AG09319 (cell line): ENCODE data around the gene HIBCH.
"Not testable (repeated sequence)": the region's sequence is repeated elsewhere in the genome, so short reads cannot be mapped to it uniquely, and the experiment has no call there.

Experiments
- DNase-seq: peaks from one replicate; pipeline ENCODE4 v3.0.0-alpha.2; 2010; ENCODE audit warnings: low read depth; ENCODE audit errors: extremely low read depth
- TF ChIP-seq, protein P1 (sequence below): IDR thresholded peaks from 2 replicates; pipeline ENCODE4 v1.5.1; 2011; ENCODE audit warnings: low read depth, mild to moderate bottlenecking, inconsistent platforms, low read length, moderate library complexity

HIBCH gene

DNA sequence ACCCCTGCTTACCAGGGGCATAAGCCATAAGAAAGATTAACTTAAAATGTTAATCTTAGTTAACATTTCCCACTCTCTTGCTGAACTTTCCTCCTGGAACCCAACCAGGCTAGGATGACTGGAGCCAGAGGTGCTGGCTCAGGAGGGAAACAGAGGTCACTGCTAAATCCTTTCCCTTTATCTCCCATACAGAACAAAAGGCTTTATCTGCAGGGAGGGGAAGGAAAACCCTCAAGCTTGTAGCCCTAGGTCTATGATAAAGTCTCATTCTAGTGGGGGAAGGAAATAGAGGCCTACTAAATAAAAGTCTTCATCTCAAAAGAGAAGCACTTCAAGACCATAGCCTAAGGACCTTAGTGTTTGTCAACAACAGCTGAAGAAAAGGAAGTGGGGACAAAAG lies 18.6 kb downstream of the HIBCH start:
- DNase-seq, result no peak
- TF ChIP-seq, protein P1, sequence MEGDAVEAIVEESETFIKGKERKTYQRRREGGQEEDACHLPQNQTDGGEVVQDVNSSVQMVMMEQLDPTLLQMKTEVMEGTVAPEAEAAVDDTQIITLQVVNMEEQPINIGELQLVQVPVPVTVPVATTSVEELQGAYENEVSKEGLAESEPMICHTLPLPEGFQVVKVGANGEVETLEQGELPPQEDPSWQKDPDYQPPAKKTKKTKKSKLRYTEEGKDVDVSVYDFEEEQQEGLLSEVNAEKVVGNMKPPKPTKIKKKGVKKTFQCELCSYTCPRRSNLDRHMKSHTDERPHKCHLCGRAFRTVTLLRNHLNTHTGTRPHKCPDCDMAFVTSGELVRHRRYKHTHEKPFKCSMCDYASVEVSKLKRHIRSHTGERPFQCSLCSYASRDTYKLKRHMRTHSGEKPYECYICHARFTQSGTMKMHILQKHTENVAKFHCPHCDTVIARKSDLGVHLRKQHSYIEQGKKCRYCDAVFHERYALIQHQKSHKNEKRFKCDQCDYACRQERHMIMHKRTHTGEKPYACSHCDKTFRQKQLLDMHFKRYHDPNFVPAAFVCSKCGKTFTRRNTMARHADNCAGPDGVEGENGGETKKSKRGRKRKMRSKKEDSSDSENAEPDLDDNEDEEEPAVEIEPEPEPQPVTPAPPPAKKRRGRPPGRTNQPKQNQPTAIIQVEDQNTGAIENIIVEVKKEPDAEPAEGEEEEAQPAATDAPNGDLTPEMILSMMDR, result no peak

DNA sequence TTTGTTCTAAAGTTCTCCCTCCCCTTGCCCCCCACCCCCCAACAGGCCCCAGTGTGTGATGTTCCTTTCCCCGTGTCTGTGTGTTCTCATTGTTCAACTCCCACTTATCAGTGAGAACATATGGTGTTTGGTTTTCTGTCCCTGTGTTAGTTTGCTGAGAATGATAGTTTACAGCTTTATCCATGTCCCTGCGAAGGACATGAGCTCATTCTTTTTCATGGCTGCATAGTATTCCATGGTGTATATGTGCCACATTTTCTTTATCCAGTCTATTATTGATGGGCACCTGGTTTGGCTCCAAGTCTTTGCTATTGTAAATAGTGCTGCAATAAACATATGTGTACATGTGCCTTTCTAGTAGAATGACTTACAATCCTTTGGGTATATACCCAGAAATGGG lies 21.7 kb downstream of the HIBCH start:
- DNase-seq, result not testable (repeated sequence)

DNA sequence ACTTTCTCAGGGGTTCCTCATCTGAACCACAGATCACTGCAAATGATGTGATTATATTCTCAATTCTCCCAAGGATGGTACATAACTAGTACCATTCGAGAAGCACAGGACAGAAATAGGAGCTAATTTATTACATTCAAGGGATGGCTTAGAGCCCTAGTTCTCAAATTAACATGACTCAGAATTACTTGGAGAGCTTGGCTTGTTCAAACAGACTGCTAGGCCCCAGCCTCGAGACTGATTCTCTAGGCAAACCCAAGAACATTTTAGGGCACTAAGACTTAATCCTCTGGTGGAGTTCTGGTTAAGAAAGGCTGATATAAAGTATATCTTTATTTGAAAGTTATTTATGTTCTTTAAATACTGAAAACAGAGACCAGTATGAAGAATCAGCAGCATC lies 35.8 kb downstream of the HIBCH start:
- TF ChIP-seq, protein P1, result no peak
- DNase-seq, result no peak

DNA sequence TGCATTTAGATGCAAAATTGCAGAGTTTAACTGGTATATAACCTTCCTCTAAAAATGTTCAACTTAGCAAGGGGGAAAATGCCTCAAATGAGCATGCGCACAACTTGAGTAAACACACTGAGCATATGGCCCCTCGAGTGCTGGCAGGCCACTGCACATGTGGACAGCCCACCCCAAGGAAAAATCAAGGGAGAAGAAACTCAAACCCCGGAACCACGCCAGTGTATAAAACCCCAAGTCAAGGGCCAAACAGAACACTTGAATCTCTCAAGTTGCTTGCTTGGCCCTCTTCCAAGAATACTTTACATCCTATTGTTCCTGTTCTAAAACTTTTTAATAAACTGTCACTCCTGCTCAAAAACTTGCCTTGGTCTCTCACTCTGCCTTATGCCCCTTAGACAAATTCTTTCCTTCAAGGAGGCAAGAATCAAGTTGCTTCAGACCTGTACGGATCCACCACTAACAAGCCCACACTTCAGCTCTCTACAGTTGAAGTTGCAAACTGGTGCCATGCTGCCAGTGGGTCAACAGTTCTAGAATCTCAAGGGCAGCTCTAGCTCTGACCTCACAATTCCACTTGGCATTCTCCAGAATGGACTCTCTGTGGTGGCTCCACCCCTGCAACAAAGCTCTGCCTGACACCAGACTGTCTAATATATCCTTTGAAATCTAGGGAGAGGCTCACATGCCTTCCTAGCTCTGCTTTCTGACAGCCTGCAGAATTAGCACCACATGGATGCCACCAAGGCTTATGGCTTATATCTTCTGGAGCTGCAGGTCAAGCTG lies 38.9 kb downstream of the HIBCH start:
- TF ChIP-seq, protein P1, result no peak

DNA sequence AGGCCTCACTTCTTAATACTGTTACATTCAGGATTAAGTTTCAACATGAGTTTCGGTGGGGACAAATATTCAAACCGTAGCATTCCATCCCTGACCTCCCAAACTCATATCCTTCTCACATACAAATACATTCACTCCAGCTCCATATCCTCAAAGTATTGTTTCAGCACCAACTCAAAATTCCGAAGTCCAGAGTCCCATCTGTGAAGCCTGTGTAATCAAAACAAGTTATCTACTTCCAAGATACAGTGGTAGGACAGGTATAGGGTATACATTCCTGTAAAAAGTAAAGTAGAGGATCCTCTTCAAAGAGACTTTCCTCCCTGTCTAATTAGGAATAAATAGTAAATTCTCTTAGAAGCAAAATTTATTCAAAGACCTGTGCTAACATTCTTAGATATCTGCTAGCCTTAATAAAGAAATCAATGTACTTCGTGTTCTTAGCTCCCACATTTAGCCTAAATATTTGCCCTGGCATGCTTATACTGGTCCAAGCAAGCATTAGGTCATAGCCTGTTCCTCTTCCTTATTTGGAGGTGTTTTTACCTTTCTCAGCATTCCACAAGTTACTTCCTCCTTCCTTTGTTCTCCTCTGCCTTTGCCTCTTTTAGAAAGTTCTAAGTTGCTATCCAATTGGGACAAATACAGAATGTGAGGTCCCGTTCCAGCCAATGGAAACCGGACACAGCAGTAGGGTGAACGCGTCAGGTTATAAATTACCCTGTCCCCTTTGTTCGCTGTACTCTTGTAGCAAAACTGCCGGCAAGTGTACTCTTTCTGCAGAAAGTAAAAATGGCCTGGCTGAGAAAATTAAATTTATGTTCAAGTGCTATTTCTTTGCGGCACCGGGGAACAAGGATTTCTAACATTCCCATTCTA lies 40.1 kb downstream of the HIBCH start:
- not testable (repeated sequence) for DNase-seq

More for the DNA sequence above, 38.9 kb downstream of the HIBCH start:
- DNase-seq, result no peak

DNA sequence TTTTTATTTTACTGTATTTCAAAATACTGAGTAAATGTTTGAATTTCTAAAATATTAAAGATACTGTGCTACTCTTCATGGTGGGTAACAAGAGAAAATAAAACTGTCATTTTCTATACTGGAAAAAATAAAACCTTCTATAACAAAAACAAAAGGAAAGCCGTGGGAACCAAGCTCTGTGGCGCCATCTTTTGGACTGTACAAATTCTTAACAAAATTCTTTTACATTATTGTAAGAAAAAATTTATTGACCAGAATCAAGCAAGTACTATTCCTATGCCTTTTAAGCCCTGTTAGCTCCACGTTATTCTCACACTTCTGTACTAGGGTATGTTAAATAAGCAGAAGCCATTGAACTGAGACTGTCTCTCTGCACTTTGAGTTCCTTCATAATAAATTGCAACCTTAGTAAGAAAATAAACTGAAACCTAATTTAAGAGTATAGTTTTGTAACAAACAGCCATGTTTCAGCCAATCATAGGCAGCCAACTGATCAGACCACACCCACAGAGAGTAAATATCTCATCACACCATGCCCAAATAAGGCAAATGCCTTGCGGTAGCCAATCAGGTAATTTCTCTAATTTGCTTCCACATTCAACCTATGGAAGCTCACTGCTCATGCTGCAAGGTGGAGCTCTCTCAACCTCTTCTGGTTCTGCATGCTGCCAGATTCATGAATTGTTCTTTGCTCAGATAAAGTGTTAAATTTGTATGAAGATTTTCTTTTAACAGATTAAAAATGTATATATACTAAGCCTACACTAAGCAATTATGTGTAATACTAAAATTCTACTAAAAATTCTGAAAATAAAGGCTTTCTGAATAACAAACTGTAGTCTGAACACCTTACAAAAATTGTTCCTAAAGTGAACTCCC lies 42.2 kb downstream of the HIBCH start:
- TF ChIP-seq, protein P1, result peak; percentile 52
- no peak for DNase-seq

DNA sequence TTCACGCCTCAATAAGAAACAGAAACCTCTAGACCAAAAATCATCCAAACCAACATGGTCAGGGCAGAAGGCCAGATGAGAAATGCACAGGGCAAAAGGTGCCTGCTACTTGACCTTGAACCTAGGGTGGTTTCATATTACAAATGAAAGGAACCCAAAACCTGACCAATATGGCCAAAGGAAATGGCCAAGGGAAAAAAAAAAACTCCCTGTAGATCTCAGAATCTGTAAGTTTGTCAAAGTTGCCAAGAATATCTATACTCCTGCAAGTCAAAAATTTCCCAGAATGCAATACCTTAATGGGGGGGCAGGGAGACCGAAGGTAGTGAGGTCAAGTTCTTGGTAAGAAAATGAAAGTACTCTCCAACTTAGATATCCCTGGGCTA lies 47.2 kb downstream of the HIBCH start:
- TF ChIP-seq, protein P1, result no peak
- DNase-seq, result no peak
